NCI-H524 (cell line): ENCODE results near the gene GPC6.

Experiments used
- DNase-seq, 2 experiments: peaks; one replicate each; lab custom pipeline; 2025; lab: John Stamatoyannopoulos, UW

GPC6 gene

DNA sequence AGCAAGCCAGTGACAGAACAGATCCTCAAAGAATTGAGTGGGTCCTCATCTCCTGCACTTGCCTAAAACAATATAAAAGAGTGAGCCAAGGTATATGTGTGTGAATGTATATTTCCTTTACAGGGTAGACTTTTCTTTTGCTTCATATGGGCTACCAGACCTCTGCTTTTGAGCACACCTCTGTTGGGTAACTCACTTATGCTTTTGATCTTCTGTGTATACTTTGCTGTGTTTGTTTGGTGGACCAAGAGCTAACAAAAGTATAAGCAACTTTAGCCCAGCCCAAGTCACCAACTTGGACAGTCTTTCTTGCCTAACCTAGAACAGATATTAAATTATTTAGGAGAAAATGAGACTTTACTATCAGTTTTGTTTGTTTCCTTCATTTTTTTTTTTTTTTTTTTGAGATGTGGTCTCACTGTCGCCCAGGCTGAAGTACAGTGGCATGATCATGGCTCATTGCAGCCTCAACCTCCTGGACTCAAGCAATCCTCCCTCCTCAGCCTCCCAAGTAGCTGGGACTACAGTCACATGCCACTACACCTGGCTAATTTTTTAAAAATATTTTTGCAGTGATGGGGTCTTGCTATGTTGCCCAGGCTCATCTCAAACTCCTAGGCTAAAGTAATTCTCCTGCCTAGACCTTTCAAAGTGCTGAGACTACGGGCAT is 739.8 kb downstream of the GPC6 start:
- no peak for DNase-seq

GRCh38 chr13:93967286-93967685 is 740.7 kb downstream of the GPC6 start:
- no peak for DNase-seq

- DNase-seq, result no peak
These were observed 748.6 kb downstream of the GPC6 start for GRCh38 chr13:93975242-93975641.

DNA sequence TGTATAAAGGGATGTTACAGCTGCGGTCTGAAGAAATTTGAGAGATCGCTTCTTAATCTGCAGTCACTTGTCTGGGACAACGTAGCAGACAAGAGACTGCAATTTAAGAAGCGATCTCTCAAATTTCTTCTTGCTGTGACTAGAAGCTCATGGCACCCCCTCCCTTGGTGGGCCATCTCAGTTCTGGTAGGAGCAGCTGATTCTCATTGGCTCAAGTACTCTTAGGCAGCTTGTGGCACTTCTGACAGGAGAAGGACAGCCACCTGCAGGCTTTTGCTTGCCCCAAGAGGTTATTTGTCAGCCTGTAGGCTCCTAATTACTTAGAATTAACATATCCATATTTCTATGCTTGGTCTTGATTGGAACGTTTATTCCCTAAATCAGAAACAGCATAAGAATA is 749.9 kb downstream of the GPC6 start:
- DNase-seq, result peak; percentile 95 to 98

GRCh38 chr13:93977986-93978385 is 751.4 kb downstream of the GPC6 start:
- no peak for DNase-seq

DNA sequence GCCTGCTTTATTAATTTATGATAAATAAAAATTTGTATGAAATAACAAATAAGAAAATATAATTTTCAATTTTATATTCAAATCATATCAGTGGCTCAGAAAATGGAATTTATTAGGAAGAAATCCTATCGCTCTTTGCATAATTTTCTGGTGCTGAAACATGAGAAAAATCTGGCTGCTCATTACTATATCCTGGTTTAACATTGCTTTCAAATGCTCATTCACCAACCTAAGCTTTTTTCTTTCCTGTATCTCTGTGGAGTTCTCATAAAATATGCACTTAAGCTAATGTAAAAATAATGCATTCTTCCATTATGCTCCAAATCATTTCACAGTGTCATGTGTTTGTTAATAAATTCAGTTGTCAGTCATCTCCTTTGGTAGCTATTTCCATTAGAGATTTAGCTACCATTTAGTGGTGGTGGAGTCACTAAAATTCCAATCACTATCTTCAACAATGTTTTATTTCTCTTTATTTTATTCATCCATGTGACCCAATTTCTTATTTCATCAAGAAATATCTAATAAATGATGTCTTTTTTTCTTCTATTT is 754.9 kb downstream of the GPC6 start:
- DNase-seq, result no peak

DNA sequence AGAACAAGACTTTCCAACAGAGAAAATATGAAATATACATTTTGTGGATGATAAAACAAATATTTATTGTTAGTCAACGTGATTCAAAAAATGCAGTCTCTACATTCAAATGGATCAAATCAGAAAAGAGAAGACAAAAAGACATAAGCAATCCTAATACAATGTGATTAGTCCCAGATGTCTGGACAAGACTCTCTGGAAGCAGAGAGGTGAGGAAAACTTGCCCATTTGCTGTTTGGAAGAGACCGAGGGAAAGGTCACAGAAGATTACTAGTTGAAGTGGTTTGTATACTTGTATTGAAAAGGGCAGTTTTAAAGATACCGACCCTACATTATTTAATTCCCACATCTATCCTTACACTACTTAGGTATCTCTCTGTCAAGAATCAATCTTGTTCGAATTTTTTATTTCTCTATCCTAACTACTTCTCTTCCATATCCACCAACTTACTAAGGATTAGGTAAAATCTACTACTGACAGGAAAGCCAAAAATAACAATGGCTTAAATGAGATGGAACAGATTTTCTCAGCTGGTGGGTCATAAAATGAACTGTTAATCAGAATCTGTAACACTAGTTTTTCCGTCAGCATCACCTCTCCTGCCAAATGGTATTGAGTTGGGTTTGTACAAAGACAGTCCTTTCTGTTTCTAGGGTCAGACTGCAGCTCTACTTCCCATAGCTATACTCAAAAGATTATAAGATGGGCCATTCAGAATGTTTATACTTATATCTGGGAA is 755.7 kb downstream of the GPC6 start:
- no peak for DNase-seq

DNA sequence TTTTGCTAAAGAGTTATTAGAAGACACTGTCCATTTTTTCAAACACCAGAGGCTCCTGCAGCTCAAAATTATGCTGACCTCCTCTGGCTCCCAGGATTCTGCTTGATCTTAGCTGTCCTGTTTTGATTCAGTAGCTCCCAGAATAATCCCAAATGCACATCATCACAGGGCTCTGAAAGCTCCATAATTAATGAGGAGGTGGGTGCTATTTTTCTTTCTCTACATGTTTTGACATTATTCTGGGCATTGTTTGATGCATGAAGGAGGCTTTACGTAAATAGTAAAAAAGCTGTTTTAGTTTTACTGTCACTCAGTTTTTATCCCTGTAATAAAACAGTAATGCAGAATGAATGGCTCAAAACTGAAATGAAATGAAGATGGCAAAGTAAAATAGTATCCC is 757.4 kb downstream of the GPC6 start:
- DNase-seq, result no peak

GRCh38 chr13:93984876-93985275 is 758.3 kb downstream of the GPC6 start:
- DNase-seq, result no peak

DNA sequence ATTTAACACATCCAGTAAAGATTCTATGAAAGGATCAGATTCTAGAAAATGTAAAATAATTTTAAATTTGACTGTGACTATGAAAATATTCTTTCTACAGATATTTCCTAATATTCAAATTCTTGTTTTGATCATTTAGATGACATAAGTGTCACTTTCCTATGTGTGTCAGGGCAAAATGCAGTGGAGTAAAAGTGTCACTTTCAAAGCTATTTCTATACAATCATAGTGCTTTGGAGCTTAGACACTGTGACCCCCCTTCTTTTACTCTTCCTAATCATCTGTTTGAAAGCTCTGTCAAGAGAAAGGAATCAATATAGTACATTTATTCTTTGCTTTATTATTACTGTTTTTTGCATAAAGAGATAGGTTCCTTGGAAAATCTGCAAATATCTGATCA is 760.9 kb downstream of the GPC6 start:
- DNase-seq, result no peak

DNA sequence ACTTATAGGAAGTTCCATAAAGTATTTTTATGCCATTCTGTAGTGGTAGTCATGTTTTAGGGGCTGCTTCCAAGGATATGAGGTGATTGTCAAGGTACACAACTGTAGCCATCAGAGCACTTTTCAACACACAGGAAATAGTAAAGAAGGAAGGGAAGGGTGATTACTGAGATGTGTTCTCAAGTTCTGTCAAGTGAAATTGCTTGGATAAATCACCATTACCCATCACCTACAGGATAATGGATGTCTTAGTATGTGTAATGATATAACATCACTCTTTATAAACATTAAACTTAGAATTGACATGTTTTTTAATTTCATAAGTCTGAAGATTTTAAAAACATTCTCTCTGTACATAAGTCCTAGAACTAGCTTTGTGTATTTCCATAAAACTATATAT is 765.0 kb downstream of the GPC6 start:
- no peak for DNase-seq

DNA sequence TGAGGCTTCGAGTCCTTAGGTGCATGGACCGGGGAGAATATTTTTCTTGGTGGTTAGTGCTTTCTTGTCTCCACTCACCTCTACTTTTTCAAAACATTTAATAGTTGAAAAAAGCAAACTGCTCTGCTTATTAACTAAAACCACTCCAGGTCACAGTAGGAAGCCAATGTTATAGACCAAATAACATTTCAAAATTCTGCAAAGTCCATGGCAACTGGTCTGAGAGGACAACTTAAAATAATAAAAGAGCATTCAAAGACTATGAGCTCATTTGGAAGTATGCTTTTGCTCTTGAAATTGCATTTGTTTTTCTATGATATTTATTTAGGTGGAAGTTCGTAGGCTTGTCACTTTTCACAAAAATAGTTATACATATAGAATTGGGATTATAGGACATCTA is 769.9 kb downstream of the GPC6 start:
- no peak for DNase-seq

DNA sequence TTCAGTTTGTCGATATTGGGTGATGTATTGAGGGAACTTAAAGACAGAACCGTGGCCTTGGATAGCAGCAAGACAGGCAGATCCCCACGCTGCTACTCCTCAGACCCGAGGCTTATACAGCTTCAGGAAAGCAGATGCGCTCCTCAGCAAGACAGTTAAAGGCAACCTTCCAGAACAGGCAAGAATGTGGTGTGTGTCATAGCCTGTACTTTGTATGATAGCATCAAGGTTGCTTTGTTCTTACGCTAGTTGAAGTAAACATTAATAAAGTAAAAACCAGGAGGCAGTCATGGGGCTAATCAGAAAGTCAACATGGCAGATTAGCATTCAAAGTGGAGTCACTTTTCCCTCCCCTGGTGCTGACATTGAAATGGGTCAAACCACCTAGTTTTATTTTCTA is 779.7 kb downstream of the GPC6 start:
- DNase-seq, result no peak

DNA sequence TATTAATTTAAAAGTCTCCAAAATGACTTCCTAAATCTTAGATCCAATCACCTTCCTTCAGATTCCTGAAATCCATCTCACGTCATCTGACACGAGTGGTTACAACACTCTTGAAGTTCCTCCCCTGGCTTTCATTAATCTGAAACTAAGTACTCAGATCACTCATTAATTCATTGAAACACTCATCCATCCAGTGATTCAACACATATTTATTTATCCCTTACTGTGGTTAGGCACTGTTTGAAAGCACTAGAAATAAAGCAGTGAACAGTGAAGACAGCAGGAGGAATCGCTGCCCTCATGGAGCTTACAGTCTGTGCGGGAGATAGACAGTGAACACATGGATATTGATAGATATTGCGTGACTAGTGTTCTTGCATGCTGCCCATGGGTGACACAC is 780.5 kb downstream of the GPC6 start:
- DNase-seq, result no peak

- DNase-seq, result no peak
These were observed 783.1 kb downstream of the GPC6 start for GRCh38 chr13:94009701-94010100.

DNA sequence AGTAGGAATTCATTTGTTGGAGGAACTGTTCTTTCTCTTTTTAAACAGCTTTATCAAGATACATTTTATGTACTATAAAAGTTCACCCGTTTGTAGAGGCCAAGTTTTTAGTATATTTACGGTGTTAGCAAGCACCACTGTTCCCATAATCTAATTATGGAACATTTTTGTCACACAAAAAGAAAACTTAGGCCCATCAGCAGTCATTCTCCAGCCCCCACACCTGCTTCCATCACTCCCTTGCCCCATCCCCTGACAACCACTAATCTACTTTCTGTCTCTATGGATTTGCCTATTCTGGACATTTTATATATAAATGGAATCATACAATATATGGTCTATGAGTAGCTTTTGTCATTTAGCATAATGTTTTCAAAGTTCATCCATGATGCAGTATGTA is 787.9 kb downstream of the GPC6 start:
- DNase-seq, result no peak

DNA sequence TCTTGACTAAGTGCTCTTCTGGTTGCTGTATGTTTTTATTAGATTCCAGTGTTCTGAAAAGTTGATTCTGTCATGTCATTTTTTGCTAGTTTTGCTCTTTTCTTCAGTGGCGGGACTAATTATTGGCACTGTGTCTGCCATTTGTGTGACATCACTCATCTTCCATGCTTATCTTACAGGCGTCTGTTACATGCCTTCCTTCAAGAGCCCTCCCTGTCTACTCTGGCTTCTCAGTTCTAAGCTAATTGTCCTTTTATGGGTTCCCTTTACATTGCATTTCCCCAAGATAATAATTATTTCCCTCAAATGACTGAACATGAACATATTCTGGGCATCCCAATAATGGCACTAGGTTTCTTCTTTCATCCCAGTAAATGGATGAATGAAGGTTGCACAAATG is 793.8 kb downstream of the GPC6 start:
- DNase-seq, result no peak

DNA sequence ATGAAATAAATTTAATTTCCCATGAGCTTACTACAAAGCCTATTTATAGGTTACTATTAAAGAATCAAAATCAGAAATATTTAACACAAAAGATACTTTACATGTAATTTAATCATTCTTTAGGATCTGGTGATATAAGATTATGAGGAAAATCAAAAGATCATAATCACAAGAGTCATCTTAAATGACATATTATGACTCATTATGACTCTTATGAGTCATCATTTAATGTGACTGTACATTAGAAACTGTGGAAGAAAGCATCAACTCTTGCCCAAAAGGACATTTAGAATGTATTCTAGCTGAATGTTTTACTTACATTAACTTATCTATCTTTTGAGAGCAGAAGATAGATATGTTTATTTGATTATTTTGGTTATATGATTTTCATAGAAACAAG is 794.2 kb downstream of the GPC6 start:
- no peak for DNase-seq

- DNase-seq, result no peak
These were observed 801.6 kb downstream of the GPC6 start for GRCh38 chr13:94028234-94028633.

DNA sequence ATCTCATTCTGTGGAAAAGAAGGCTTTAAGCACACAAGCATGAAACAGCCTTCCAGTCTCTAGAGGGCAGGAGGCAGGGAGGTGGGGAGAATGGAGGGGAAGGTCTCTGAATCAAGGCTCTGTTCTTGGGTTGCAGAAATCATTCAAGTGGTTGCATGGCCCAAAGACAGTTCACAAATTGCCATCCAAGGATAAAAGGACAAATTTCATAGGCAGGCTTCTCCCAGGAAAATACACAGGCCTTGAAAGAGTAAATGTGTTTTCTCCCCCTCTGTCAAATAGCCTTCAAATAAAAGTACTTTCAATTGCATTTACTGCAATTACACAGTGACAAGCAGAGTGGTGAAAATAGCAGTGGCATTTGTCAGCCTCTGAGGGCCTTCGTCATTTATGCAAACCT is 802.0 kb downstream of the GPC6 start:
- no peak for DNase-seq

DNA sequence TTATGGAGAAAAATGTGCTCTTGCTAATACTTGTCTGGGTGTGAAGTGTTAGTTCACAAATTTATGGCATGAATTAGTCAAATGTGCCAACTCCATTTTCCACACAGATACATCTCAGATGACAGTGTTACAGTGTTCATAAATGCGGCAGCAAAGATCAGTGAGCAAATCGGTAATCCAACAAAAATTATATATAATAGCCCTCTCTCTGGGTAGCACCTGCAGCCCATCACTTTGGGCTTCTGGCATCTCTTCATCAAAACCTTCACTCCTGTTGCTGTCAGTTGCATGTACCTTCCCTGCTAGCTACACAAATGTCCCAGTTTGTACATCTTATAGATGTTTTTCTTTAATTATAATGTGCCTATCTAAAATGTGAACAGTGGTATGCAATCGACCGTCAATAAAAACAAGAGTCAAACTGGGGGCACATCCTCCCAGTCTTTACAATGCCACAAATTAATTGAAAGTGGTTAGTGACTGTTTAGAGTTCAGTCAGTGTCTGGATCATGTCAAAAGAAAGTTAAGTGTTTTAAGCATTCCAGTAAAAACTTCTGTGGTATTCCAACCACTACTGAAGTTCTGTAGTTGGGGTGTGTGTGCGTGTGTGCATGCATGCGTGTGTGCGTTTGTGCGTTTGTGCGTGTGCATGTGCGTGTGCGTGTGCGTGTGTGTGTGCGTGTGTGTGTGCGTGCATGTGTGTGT is 804.0 kb downstream of the GPC6 start:
- no peak for DNase-seq

DNA sequence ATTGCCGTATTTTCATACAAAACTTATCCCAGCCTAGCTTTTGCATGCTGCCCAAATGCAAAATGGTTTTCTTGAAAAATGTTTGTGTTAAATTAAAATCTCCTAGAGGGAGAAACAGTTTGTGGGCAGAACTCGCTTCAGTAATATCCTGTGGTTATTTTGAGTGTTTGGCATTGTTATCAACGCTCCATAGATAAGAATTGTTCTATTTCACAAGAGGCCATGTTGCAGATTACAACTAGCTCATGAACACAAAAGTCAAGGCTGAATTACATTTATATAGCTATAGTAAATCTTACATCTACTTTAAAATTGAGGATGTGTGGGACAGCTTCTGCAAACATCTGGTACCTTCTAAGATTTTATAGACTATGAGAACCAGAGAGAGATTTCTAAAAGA is 805.0 kb downstream of the GPC6 start:
- DNase-seq, result no peak

DNA sequence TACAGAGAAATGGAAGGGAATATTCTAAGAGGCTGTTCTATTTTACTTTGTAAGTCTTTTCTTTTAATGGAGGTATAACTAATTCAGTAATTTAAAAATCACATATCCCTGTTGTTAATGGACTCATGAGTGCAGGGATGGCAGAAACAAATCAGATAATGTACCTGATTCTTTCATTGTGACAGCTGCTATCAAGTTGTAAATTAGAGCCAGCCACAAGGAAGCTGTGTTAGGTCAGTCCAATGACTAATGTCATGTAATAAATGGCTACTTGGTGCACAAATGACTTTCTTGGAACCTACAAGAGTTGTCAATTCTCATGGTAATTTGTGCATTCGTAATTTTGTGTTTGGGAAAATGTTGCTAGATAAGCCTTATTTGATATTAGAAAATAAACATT is 806.5 kb downstream of the GPC6 start:
- DNase-seq, result no peak
